ENCODE data around the gene BPIFB4. TPM values are rescaled to one million over a fixed set of nuclear protein-coding genes. Genes with fewer than 3 reads are reported as not detected.
"Not testable (repeated sequence)": the region's sequence is repeated elsewhere in the genome, so short reads cannot be mapped to it uniquely, and the experiment has no call there.

Gene BPIFB4
- total and polyA plus RNA-seq, 9 donors, result 0.07 to 0.30 (median 0.09) TPM; not detected in 3

GRCh38 chr20:33097001-33097400 is 17.6 kb downstream of the BPIFB4 start:
- Histone ChIP-seq H3K4me3 (ENCODE audit: low read length) (no peak overlapping the region), H3K27me3 (ENCODE audit: control insufficient read depth, insufficient read depth, low read length) (peaks cover 2% of the 10 kb centered on the region), H3K4me1 (ENCODE audit: control insufficient read depth, insufficient read depth, low read length) (peaks cover 3% of the 10 kb centered on the region), H3K27ac (ENCODE audit: low read length) (no peak overlapping the region), H3K36me3 (ENCODE audit: control insufficient read depth, insufficient read depth, low read length) (no peaks in the 10 kb centered on the region), H3K9me3 (replicated peaks; ENCODE audit: control insufficient read depth, low read depth, low read length) (no peaks in the 10 kb centered on the region)
- DNase-seq, result peak; percentile 73
- WGBS (ENCODE audit: insufficient coverage), result 24% methylated on average over 3 of the region's 4 CpGs

GRCh38 chr20:33099843-33100538 is 20.5 kb downstream of the BPIFB4 start:
- no peaks in the 10 kb centered on the region for H3K9me3 ChIP-seq (replicated peaks; ENCODE audit: control insufficient read depth, low read depth, low read length)
- DNase-seq, result no peak
- H3K27me3 ChIP-seq (ENCODE audit: control insufficient read depth, insufficient read depth, low read length), result peaks cover 5% of the 10 kb centered on the region
- H3K4me3 ChIP-seq (ENCODE audit: low read length), result no peak overlapping the region
- H3K36me3 ChIP-seq (ENCODE audit: control insufficient read depth, insufficient read depth, low read length), result no peaks in the 10 kb centered on the region
- peaks cover 5% of the 10 kb centered on the region for H3K4me1 ChIP-seq (ENCODE audit: control insufficient read depth, insufficient read depth, low read length)
- 54% methylated on average over 4 of the region's 10 CpGs for WGBS (ENCODE audit: insufficient coverage)
- no peak overlapping the region for H3K27ac ChIP-seq (ENCODE audit: low read length)

- DNase-seq, result no peak
- WGBS (ENCODE audit: insufficient coverage), result 40% methylated on average over 1 of the region's 3 CpGs
- Histone ChIP-seq H3K36me3 (ENCODE audit: control insufficient read depth, insufficient read depth, low read length) (no peaks in the 10 kb centered on the region), H3K27ac (ENCODE audit: low read length) (no peak overlapping the region), H3K4me1 (ENCODE audit: control insufficient read depth, insufficient read depth, low read length) (peaks cover 2% of the 10 kb centered on the region), H3K9me3 (replicated peaks; ENCODE audit: control insufficient read depth, low read depth, low read length) (no peaks in the 10 kb centered on the region), H3K27me3 (ENCODE audit: control insufficient read depth, insufficient read depth, low read length) (peaks cover 5% of the 10 kb centered on the region), H3K4me3 (ENCODE audit: low read length) (no peak overlapping the region)
Measured at GRCh38 chr20:33103556-33103955, 24.1 kb downstream of the BPIFB4 start.

- no peak for DNase-seq
- H3K27ac ChIP-seq (ENCODE audit: low read length), result no peak overlapping the region
- no peak overlapping the region for H3K4me3 ChIP-seq (ENCODE audit: low read length)
- H3K9me3 ChIP-seq (replicated peaks; ENCODE audit: control insufficient read depth, low read depth, low read length), result no peaks in the 10 kb centered on the region
- WGBS (ENCODE audit: insufficient coverage), result 89% methylated on average over 3 of the region's 3 CpGs
- no peaks in the 10 kb centered on the region for H3K36me3 ChIP-seq (ENCODE audit: control insufficient read depth, insufficient read depth, low read length)
- peaks cover 5% of the 10 kb centered on the region for H3K27me3 ChIP-seq (ENCODE audit: control insufficient read depth, insufficient read depth, low read length)
- H3K4me1 ChIP-seq (ENCODE audit: control insufficient read depth, insufficient read depth, low read length), result peaks cover 2% of the 10 kb centered on the region
Measured at GRCh38 chr20:33104336-33104735, 24.9 kb downstream of the BPIFB4 start.

GRCh38 chr20:33105316-33105924 is 26.0 kb downstream of the BPIFB4 start:
- Histone ChIP-seq H3K36me3 (ENCODE audit: control insufficient read depth, insufficient read depth, low read length) (no peaks in the 10 kb centered on the region), H3K27me3 (ENCODE audit: control insufficient read depth, insufficient read depth, low read length) (peaks cover 3% of the 10 kb centered on the region), H3K9me3 (replicated peaks; ENCODE audit: control insufficient read depth, low read depth, low read length) (no peaks in the 10 kb centered on the region), H3K27ac (ENCODE audit: low read length) (peak overlapping the region; percentile 59), H3K4me1 (ENCODE audit: control insufficient read depth, insufficient read depth, low read length) (peaks cover 2% of the 10 kb centered on the region), H3K4me3 (ENCODE audit: low read length) (no peak overlapping the region)
- 28% methylated on average over 3 of the region's 8 CpGs for WGBS (ENCODE audit: insufficient coverage)
- peak; percentile 79 for DNase-seq

- H3K27ac ChIP-seq (ENCODE audit: low read length); H3K36me3 ChIP-seq (ENCODE audit: control insufficient read depth, insufficient read depth, low read length); H3K4me3 ChIP-seq (ENCODE audit: low read length); H3K27me3 ChIP-seq (ENCODE audit: control insufficient read depth, insufficient read depth, low read length); H3K4me1 ChIP-seq (ENCODE audit: control insufficient read depth, insufficient read depth, low read length); H3K9me3 ChIP-seq (replicated peaks; ENCODE audit: control insufficient read depth, low read depth, low read length): not testable (repeated sequence)
- no CpG with 5 or more reads among the region's 7 CpGs for WGBS (ENCODE audit: insufficient coverage)
- DNase-seq, result peak; percentile 62
Measured at GRCh38 chr20:33106058-33106620, 26.7 kb downstream of the BPIFB4 start.

- Histone ChIP-seq H3K4me3 (ENCODE audit: low read length) (no peak overlapping the region), H3K27ac (ENCODE audit: low read length) (no peak overlapping the region), H3K9me3 (replicated peaks; ENCODE audit: control insufficient read depth, low read depth, low read length) (no peaks in the 10 kb centered on the region), H3K36me3 (ENCODE audit: control insufficient read depth, insufficient read depth, low read length) (no peaks in the 10 kb centered on the region), H3K4me1 (ENCODE audit: control insufficient read depth, insufficient read depth, low read length) (peaks cover 2% of the 10 kb centered on the region), H3K27me3 (ENCODE audit: control insufficient read depth, insufficient read depth, low read length) (no peaks in the 10 kb centered on the region)
- WGBS (ENCODE audit: insufficient coverage), result no CpG with 5 or more reads among the region's 2 CpGs
- DNase-seq, result no peak
Measured at GRCh38 chr20:33108661-33109060, 29.2 kb downstream of the BPIFB4 start.

- no peak for DNase-seq
- no peaks in the 10 kb centered on the region for H3K9me3 ChIP-seq (replicated peaks; ENCODE audit: control insufficient read depth, low read depth, low read length)
- no peak overlapping the region for H3K27ac ChIP-seq (ENCODE audit: low read length)
- no peaks in the 10 kb centered on the region for H3K27me3 ChIP-seq (ENCODE audit: control insufficient read depth, insufficient read depth, low read length)
- no peak overlapping the region for H3K4me3 ChIP-seq (ENCODE audit: low read length)
- H3K36me3 ChIP-seq (ENCODE audit: control insufficient read depth, insufficient read depth, low read length), result no peaks in the 10 kb centered on the region
- H3K4me1 ChIP-seq (ENCODE audit: control insufficient read depth, insufficient read depth, low read length), result no peaks in the 10 kb centered on the region
- 80% methylated on average over 1 of the region's 8 CpGs for WGBS (ENCODE audit: insufficient coverage)
Measured at GRCh38 chr20:33110147-33110825, 30.8 kb downstream of the BPIFB4 start.

GRCh38 chr20:33111306-33111705 is 31.9 kb downstream of the BPIFB4 start:
- H3K4me1 ChIP-seq (ENCODE audit: control insufficient read depth, insufficient read depth, low read length), result no peaks in the 10 kb centered on the region
- no peaks in the 10 kb centered on the region for H3K36me3 ChIP-seq (ENCODE audit: control insufficient read depth, insufficient read depth, low read length)
- H3K27me3 ChIP-seq (ENCODE audit: control insufficient read depth, insufficient read depth, low read length), result no peaks in the 10 kb centered on the region
- WGBS (ENCODE audit: insufficient coverage), result 94% methylated on average over 4 of the region's 5 CpGs
- H3K4me3 ChIP-seq (ENCODE audit: low read length), result no peak overlapping the region
- no peaks in the 10 kb centered on the region for H3K9me3 ChIP-seq (replicated peaks; ENCODE audit: control insufficient read depth, low read depth, low read length)
- DNase-seq, result no peak
- H3K27ac ChIP-seq (ENCODE audit: low read length), result no peak overlapping the region

Measured in muscle of leg (tissue), 11 donors.